Measurements from ENCODE around the gene OGT.

- TF ChIP-seq CTCF (IDR thresholded peaks at IDR 0.05) (no peak), EP300 (IDR thresholded peaks at IDR 0.05) (no peak), POLR2A (IDR thresholded peaks at IDR 0.05) (no peak)
Measured at GRCh38 chrX:71496476-71496875, 36.4 kb upstream of the OGT start.

All from tibial nerve (tissue), 4 donors.